T1000 (cell line): Measurements from ENCODE around the gene SMIM35.

Experiments
- DNase-seq: peaks from one replicate; lab custom pipeline; 2025; ENCODE audit warnings: mixed read lengths; lab: John Stamatoyannopoulos, UW

The SMIM35 gene

GRCh38 chr11:118086913-118087768, at the start of gene SMIM35:
SMIM35 (minus strand) TSS chr11:118086963; CDS start chr11:118086757, 206 bp downstream.
- DNase-seq = no peak

GRCh38 chr11:118136341-118136740, 49.6 kb upstream of the SMIM35 start:
- no peak for DNase-seq

GRCh38 chr11:118135796-118136165, 49.0 kb upstream of the SMIM35 start:
- DNase-seq = no peak

GRCh38 chr11:118135051-118135795, 48.5 kb upstream of the SMIM35 start:
- no peak for DNase-seq

- no peak for DNase-seq
Observed at GRCh38 chr11:118133816-118134215, 47.1 kb upstream of the SMIM35 start.

GRCh38 chr11:118132385-118133151, 45.8 kb upstream of the SMIM35 start:
- no peak for DNase-seq

- DNase-seq = no peak
Observed at GRCh38 chr11:118129471-118130172, 42.9 kb upstream of the SMIM35 start.

- DNase-seq = no peak
Observed at GRCh38 chr11:118128721-118129470, 42.1 kb upstream of the SMIM35 start.

GRCh38 chr11:118128310-118128709, 41.5 kb upstream of the SMIM35 start:
- DNase-seq = no peak

- no peak for DNase-seq
Observed at GRCh38 chr11:118126082-118126838, 39.5 kb upstream of the SMIM35 start.

GRCh38 chr11:118124929-118125535, 38.3 kb upstream of the SMIM35 start:
- no peak for DNase-seq

- no peak for DNase-seq
Observed at GRCh38 chr11:118120793-118121192, 34.0 kb upstream of the SMIM35 start.

GRCh38 chr11:118117790-118118601, 31.2 kb upstream of the SMIM35 start:
- no peak for DNase-seq

GRCh38 chr11:118115048-118115447, 28.3 kb upstream of the SMIM35 start:
- no peak for DNase-seq

- no peak for DNase-seq
Observed at GRCh38 chr11:118114266-118114665, 27.5 kb upstream of the SMIM35 start.

- DNase-seq = no peak
Observed at GRCh38 chr11:118112711-118113430, 26.1 kb upstream of the SMIM35 start.

GRCh38 chr11:118111744-118112035, 24.9 kb upstream of the SMIM35 start:
- DNase-seq = no peak

- DNase-seq = no peak
Observed at GRCh38 chr11:118111019-118111743, 24.4 kb upstream of the SMIM35 start.
